ENCODE results near the gene RAB3GAP2. TPM values are rescaled to one million over a fixed set of nuclear protein-coding genes. Genes with fewer than 3 reads are reported as not detected.
"Not testable (repeated sequence)": the region's sequence is repeated elsewhere in the genome, so short reads cannot be mapped to it uniquely, and the experiment has no call there.

RAB3GAP2 gene
- polyA plus RNA-seq, 1 experiment = 43.6 TPM

DNA sequence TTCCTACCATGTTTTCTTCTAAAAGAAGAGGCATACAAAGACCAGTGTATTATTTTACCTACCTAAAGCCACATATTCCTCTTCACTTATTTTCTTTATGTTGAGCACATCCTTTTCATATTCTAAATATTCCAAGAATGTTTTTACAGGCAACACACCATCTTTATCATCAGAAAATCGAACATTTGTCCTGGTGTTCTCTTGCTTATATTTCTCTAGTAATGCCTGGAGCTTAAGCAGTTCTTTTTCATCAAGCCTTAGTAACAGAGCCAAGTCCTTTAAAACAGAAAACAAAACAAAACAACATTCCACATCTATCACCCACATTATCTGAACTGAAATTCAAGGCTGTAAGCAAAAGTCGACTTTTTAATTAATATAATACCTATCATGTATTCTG is 89.6 kb downstream of the RAB3GAP2 start:
- H3K4me3 ChIP-seq (ENCODE audit: low read depth, low read length) = no peak overlapping the region
- POLR2A ChIA-PET = no interaction called here
- H3K27ac ChIP-seq (ENCODE audit: low read depth, low read length) = no peak overlapping the region
- no peaks in the 10 kb centered on the region for H3K9me3 ChIP-seq (ENCODE audit: control insufficient read depth, insufficient read depth, low read length)
- TF ChIP-seq CTCF (IDR thresholded peaks at IDR 0.05; ENCODE audit: low read depth, low read length) = no peak
- DNase-seq (ENCODE audit: low read depth, low spot score) = no peak
- CTCF ChIA-PET = interaction anchor here (0.7 kb wide), 1 partner anchor 551 kb away, joined by 3 read pairs; no protein-coding TSS in a partner anchor
- no peaks in the 10 kb centered on the region for H3K27me3 ChIP-seq (ENCODE audit: control insufficient read depth, insufficient read depth, low read length)

- no peak for TF ChIP-seq CTCF (IDR thresholded peaks at IDR 0.05; ENCODE audit: low read depth, low read length)
- H3K27me3 ChIP-seq (ENCODE audit: control insufficient read depth, insufficient read depth, low read length) = no peaks in the 10 kb centered on the region
- POLR2A ChIA-PET = no interaction called here
- no peak for DNase-seq (ENCODE audit: low read depth, low spot score)
- H3K9me3 ChIP-seq (ENCODE audit: control insufficient read depth, insufficient read depth, low read length) = no peaks in the 10 kb centered on the region
- CTCF ChIA-PET = interaction anchor here (0.7 kb wide), 1 partner anchor 551 kb away, joined by 3 read pairs; no protein-coding TSS in a partner anchor
- H3K27ac ChIP-seq (ENCODE audit: low read depth, low read length) = no peak overlapping the region
- no peak overlapping the region for H3K4me3 ChIP-seq (ENCODE audit: low read depth, low read length)
Measured at GRCh38 chr1:220182111-220182510, 90.1 kb downstream of the RAB3GAP2 start.

DNA sequence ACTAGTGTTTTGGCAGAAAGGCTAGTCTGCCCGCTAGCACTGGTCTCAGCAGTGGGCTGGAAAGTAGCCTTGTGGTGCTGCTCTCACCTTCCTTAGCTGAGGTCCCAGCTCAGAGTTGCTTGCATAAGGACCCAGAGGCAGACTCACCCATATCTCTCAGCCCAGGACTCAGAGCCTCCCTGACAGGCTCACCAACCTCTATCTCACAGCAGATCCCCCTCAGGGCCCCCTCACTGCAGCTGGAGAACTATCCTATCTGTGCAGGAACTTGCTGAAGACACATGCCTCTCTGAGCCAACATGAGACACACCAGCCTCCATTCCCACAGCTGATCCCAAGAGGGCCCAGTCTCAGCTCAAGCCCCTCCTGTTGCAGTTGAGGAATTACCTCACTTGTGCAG is 95.7 kb downstream of the RAB3GAP2 start:
- POLR2A ChIA-PET = no interaction called here
- Histone ChIP-seq H3K4me3 (ENCODE audit: low read depth, low read length) (no peak overlapping the region), H3K27me3 (ENCODE audit: control insufficient read depth, insufficient read depth, low read length) (no peaks in the 10 kb centered on the region), H3K9me3 (ENCODE audit: control insufficient read depth, insufficient read depth, low read length) (no peaks in the 10 kb centered on the region), H3K27ac (ENCODE audit: low read depth, low read length) (no peak overlapping the region)
- no peak for DNase-seq (ENCODE audit: low read depth, low spot score)
- no peak for TF ChIP-seq CTCF (IDR thresholded peaks at IDR 0.05; ENCODE audit: low read depth, low read length)
- CTCF ChIA-PET = interaction anchor here (0.9 to 1.3 kb wide), 2 partner anchors 10 to 64 kb away, joined by 3 read pairs; no protein-coding TSS in a partner anchor

DNA sequence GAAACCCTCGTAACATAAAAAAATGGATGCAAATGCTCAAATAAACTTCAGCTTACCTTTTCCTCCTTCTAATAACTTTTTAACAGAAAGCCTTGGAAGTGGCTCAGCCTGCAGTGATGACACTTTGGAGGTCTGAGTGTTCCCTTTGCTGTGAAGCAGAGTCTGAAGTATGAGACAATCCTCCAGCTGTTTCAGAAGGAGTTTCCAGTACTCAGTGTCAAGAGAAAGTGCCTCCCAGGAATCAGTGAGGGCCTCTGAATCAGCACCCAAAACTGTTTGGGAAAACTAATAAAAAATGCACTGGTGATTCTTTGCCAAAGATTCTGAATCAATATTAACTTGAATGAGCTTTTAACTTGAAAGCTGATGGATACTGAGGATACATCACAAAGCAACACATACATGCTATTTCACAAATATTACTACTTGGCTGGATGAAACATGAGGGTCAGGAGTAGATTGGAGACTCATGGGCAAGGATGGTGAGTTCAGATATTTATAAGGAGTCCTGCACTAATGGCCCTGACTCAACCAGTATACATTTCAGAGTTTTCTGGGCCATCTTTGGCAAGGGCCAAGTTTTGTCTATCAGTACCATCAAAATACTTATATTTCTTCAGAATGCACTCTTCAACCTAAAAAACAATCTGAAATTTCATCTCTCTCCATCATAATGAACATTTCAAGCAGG is 101.3 kb downstream of the RAB3GAP2 start:
- ChIA-PET POLR2A (no interaction called here), CTCF (no interaction called here)
- no peak for DNase-seq (ENCODE audit: low read depth, low spot score)

GRCh38 chr1:220169887-220170286 is 102.4 kb downstream of the RAB3GAP2 start:
- H3K9me3 ChIP-seq (ENCODE audit: control insufficient read depth, insufficient read depth, low read length); POLR2A ChIA-PET; H3K4me3 ChIP-seq (ENCODE audit: low read depth, low read length); DNase-seq (ENCODE audit: low read depth, low spot score); H3K27me3 ChIP-seq (ENCODE audit: control insufficient read depth, insufficient read depth, low read length); CTCF ChIA-PET; H3K27ac ChIP-seq (ENCODE audit: low read depth, low read length): not testable (repeated sequence)

More for the DNA sequence above, 101.3 kb downstream of the RAB3GAP2 start:
- Histone ChIP-seq H3K4me3 (ENCODE audit: low read depth, low read length) (no peak overlapping the region), H3K9me3 (ENCODE audit: control insufficient read depth, insufficient read depth, low read length) (no peaks in the 10 kb centered on the region), H3K27ac (ENCODE audit: low read depth, low read length) (no peak overlapping the region), H3K27me3 (ENCODE audit: control insufficient read depth, insufficient read depth, low read length) (no peaks in the 10 kb centered on the region)
- no peak for TF ChIP-seq CTCF (IDR thresholded peaks at IDR 0.05; ENCODE audit: low read depth, low read length)
